SK-MEL-5 (cell line): ENCODE results near the gene SRRM3. TPM values are rescaled to one million over a fixed set of nuclear protein-coding genes. Genes with fewer than 3 reads are reported as not detected.
"Not testable (repeated sequence)": the region's sequence is repeated elsewhere in the genome, so short reads cannot be mapped to it uniquely, and the experiment has no call there.

Experiments used
- DNase-seq: peaks from one replicate; pipeline ENCODE4 v3.0.0-alpha.2; 2016; ENCODE audit warnings: low read depth, low spot score
- in situ Hi-C: cut with HindIII; loops from 2 replicates; pipeline ENCODE4 v1.10.0; 2016; ENCODE audit warnings: low sequenced_read_pairs, high pct_unique_total_duplicates, low pct_unique_long_range_greater_than_20kb
- total RNA-seq: library from RNA; depleted of rRNA; stranded (reverse); fragments of >200 nt; shearing (Covaris generic); gene quantifications from 2 replicates; pipeline ENCODE4 v1.2.3, GENCODE V29; 2014

Gene SRRM3
- total RNA-seq, 1 experiment from 2014 or later, result 13.1 TPM

- in situ Hi-C loops, DNase-seq: not testable (repeated sequence)
Measured at GRCh38 chr7:76292911-76293310, 91.2 kb downstream of the SRRM3 start.

GRCh38 chr7:76293407-76293901, 91.8 kb downstream of the SRRM3 start:
- in situ Hi-C loops, result no loop called here
- DNase-seq, result no peak

DNA sequence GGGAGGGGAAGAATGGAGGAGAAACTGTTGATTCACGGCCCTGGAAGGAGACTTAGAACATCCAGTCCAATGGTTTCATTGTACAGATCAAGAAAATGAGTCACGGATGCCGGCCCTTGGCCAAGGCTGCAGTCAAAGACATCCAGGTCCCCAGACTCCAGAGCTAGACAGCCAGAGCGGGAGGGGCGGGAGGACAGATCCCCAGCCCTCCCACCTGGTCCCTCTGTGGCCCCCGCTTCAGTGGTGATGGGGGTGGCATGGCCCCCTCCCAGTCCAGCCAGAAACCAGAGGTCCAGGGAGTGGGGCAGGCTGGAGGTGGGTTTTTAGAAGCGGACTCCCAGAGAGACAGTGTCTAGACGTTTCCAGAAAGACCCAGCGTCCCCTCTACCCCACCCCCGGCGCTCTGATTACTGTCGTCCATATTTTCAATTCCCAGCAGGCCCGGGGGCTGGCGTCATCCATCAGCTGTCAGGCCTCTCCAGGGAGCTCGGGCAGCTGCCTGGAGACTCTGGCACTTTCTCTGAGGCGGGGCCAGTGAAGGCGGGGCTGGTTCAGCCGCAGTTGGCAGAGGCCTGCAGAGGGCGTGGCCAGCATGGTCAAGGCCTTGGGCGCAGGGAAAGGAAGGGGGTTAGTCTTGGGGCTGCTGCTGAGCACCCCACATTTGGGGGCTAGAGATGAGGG, 92.8 kb downstream of the SRRM3 start:
- in situ Hi-C loops, result no loop called here

DNA sequence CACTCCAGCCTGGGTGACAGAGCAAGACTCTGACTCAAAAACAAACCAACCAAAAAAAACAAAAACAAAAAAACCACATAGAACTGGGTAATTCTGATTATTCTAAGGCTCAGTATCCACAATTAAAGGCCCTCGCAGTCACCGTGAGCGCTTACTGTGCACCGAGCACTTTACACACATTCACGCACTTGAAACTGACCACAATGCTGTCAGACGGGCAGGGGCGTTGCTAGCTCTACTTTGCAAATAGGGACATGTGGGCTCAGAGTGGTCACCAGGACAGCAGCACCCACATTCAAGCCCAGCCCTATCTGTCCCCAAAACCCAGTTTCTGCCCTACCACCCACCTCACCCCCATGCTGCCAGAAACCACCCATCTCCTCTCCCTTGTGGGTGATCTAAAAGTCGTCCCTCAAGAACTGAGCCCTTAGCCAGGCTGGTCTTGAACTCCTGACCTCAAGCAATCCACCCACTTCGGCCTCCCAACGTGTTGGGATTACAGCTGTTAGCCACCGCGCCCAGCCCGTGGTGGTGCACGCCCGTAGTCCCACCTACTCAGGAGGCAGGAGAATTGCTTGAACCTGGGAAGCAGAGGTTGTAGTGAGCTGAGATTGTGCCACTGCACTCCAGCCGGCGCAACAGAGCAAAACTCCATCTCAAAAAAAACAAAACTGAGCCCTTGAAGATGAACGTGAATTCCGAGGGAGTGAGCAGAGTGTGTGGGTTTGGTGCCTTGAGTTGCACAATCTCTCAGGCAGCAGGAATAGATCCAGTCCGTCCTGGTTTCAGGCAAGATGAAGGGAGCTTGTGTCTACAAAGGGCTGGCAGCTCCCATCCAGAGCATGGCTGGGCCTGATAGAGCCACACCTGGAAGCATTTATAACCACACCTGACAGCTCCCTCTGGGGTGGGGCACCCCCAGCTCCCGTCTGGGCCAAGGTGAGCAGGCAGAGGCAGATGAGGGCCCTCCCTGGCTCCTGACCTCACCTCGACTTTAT, 95.3 kb downstream of the SRRM3 start:
- in situ Hi-C loops, result no loop called here
- no peak for DNase-seq

More for the DNA sequence above, 92.8 kb downstream of the SRRM3 start:
- peak; percentile 98 for DNase-seq

DNA sequence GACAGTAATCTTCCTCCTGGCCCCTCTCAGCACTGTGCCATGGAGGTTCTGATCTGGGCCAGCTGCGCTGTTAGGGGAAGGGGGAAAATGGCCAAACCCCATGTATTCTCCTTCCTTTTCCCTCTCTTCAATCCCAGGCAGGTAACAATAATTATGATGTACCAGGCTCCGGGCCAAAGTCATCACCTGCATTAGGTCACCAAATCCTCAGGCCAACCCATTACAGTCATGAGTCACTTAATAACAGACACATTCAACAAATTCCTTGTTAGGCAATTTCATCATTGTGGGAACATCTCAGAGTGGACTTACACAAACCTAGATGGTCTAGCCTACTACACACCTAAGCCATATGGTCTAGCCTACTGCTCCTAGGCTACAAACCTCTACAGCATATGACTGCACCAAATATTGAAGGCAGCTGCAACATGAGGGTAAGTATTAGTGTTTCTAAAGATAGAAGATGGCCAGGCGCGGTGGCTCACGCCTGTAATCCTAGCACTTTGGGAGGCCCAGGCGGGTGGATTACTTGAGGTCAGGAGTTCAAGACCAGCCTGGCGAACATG, 98.6 kb downstream of the SRRM3 start:
- in situ Hi-C loops, result no loop called here
- DNase-seq, result no peak

DNA sequence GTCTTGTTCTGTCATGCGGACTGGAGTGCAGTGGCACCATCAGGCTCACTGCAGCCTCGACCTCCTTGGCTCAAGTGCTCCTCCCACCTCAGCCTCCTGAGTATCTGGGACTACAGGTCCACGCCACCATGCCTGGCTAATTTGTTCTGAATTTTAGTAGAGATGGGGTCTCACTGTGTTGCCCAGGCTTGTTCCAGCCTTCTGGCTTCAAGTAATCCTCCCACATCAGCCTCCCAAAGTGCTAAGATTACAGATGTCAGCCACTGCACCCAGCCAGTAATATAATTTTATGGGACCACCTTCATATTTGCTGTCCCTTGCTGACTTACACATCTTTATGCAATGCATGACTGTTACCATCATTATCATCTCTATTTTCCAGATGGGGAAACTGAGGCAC, 99.3 kb downstream of the SRRM3 start:
- in situ Hi-C loops, result no loop called here
- DNase-seq, result no peak

DNA sequence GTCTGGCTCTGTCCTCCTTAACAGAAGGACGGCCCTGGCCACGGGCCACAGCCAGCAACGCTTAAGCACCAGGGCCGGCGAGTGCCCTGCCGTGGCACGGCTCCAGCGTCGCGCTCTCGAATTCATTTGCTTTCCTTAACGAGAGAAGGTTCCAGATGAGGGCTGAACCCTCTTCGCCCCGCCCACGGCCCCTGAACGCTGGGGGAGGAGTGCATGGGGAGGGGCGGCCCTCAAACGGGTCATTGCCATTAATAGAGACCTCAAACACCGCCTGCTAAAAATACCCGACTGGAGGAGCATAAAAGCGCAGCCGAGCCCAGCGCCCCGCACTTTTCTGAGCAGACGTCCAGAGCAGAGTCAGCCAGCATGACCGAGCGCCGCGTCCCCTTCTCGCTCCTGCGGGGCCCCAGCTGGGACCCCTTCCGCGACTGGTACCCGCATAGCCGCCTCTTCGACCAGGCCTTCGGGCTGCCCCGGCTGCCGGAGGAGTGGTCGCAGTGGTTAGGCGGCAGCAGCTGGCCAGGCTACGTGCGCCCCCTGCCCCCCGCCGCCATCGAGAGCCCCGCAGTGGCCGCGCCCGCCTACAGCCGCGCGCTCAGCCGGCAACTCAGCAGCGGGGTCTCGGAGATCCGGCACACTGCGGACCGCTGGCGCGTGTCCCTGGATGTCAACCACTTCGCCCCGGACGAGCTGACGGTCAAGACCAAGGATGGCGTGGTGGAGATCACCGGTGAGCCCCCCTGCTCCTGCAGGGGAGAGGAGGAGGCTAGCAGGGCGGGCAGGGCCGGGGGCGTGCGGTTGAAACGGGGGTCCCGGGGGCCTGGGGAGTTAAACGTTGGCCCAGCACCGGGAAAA, 100.9 kb downstream of the SRRM3 start, which contains the start of gene HSPB1:
Gene HSPB1, plus strand, starts transcription at position 327 of the 855 bp plus-strand sequence. Its CDS starts 40 bp downstream, at position 367.
- peak; percentile 94 for DNase-seq
- in situ Hi-C loops, result no loop called here

GRCh38 chr7:76303202-76304147, 101.8 kb downstream of the SRRM3 start:
- in situ Hi-C loops, result no loop called here
- peak; percentile 97 for DNase-seq

- in situ Hi-C loops, result no loop called here
- DNase-seq, result no peak
Measured at GRCh38 chr7:76304888-76305375, 103.2 kb downstream of the SRRM3 start.

- in situ Hi-C loops, DNase-seq: not testable (repeated sequence)
Measured at GRCh38 chr7:76308874-76309273, 107.2 kb downstream of the SRRM3 start.

- in situ Hi-C loops, DNase-seq: not testable (repeated sequence)
Measured at GRCh38 chr7:76309341-76310101, 107.8 kb downstream of the SRRM3 start.

GRCh38 chr7:76310102-76310957, 108.6 kb downstream of the SRRM3 start:
- peak; percentile 99 for DNase-seq

DNA sequence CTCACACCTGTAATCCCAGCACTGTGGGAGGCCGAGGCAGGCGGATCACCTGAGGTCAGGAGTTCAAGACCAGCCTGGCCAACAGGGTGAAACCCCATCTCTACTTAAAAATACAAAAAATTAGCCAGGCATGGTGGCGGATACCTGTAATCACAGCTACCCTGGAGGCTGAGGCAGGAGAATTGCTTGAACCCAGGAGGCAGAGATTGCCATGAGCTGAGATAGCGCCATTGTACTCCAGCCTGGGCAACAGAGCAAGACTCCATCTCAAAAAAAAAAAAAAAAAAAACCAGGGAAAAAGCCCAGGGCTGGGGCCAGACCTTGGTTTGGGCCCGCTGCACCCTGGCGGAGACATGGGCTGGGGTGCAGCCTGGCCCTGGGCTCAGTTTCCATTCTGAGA, 110.1 kb downstream of the SRRM3 start:
- in situ Hi-C loops, DNase-seq: not testable (repeated sequence)

More at GRCh38 chr7:76310102-76310957, 108.6 kb downstream of the SRRM3 start:
- in situ Hi-C loops, result no loop called here

- in situ Hi-C loops, result no loop called here
- DNase-seq, result peak; percentile 97
Measured at GRCh38 chr7:76314042-76314721, 112.5 kb downstream of the SRRM3 start.
